Gastroesophageal sphincter (tissue), 3 donors: ENCODE measurements around the gene NCK2.

Source experiments
- EP300 ChIP-seq: sonication (generic); formaldehyde crosslinking; IDR thresholded peaks from one replicate; pipeline ENCODE4 v1.6.1; 2017; ENCODE audit warnings: antibody characterized with exemption, mild to moderate bottlenecking
- POLR2A ChIP-seq, 2 donors: fragments of 450-650 bp; IDR thresholded peaks; one replicate each; pipeline ENCODE4 v1.6.1; 2017; ENCODE audit warnings: antibody characterized with exemption in 2 of 2, mild to moderate bottlenecking in 2 of 2, moderate library complexity in 1 of 2
- POLR2AphosphoS5 ChIP-seq: sonication (generic); formaldehyde crosslinking; IDR thresholded peaks from one replicate; pipeline ENCODE4 v1.6.1; 2017; ENCODE audit warnings: antibody characterized with exemption
- TF ChIP-seq, protein P1 (sequence below), 4 experiments: fragments of 200-600 bp in 2 of 4; fragments of 450-650 bp in 2 of 4; sonication (generic) in 1 of 4; IDR thresholded peaks; one replicate each; pipeline ENCODE4 v1.5.1; 2017 to 2019; ENCODE audit warnings: antibody characterized with exemption in 4 of 4, mild to moderate bottlenecking in 2 of 4, moderate library complexity in 2 of 4

GRCh38 chr2:105912081-105912480 is 167.4 kb downstream of the NCK2 start:
- TF ChIP-seq, protein P1, sequence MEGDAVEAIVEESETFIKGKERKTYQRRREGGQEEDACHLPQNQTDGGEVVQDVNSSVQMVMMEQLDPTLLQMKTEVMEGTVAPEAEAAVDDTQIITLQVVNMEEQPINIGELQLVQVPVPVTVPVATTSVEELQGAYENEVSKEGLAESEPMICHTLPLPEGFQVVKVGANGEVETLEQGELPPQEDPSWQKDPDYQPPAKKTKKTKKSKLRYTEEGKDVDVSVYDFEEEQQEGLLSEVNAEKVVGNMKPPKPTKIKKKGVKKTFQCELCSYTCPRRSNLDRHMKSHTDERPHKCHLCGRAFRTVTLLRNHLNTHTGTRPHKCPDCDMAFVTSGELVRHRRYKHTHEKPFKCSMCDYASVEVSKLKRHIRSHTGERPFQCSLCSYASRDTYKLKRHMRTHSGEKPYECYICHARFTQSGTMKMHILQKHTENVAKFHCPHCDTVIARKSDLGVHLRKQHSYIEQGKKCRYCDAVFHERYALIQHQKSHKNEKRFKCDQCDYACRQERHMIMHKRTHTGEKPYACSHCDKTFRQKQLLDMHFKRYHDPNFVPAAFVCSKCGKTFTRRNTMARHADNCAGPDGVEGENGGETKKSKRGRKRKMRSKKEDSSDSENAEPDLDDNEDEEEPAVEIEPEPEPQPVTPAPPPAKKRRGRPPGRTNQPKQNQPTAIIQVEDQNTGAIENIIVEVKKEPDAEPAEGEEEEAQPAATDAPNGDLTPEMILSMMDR (IDR thresholded peaks at IDR 0.05), result no peak
- no peak for TF ChIP-seq POLR2AphosphoS5
- TF ChIP-seq POLR2A (IDR thresholded peaks at IDR 0.05), result no peak
- TF ChIP-seq EP300, result no peak
